Upper lobe of left lung (tissue), 4 donors: ENCODE measurements around the gene MYO5B.

Source experiments
- CTCF ChIP-seq, 6 experiments: fragments of 450-650 bp in 4 of 6; fragments of 200-600 bp in 2 of 6; sonication (generic) in 2 of 6; IDR thresholded peaks; one replicate each; pipeline ENCODE4 v1.5.1; 2016 to 2019; ENCODE audit warnings: antibody characterized with exemption in 6 of 6
- POLR2A ChIP-seq, 4 donors: fragments of 450-650 bp; IDR thresholded peaks; one replicate each; pipeline ENCODE4 v1.5.1; 2016 to 2017; ENCODE audit warnings: antibody characterized with exemption in 4 of 4, mild to moderate bottlenecking in 2 of 4
- POLR2AphosphoS5 ChIP-seq, 2 donors: sonication (generic); formaldehyde crosslinking; IDR thresholded peaks; one replicate each; pipeline ENCODE4 v1.5.1; 2017; ENCODE audit warnings: antibody characterized with exemption in 2 of 2

GRCh38 chr18:50154420-50154819, 40.5 kb downstream of the MYO5B start:
- no peak for TF ChIP-seq POLR2A (IDR thresholded peaks at IDR 0.05)
- TF ChIP-seq CTCF (IDR thresholded peaks at IDR 0.05), result no peak
- no peak for TF ChIP-seq POLR2AphosphoS5 (IDR thresholded peaks at IDR 0.05)
